Neutrophil (primary cell): ENCODE data around the gene VSIG10.
"Not testable (repeated sequence)": the region's sequence is repeated elsewhere in the genome, so short reads cannot be mapped to it uniquely, and the experiment has no call there.

Experiments used
- H3K27ac ChIP-seq: fragments of 200-600 bp; sonication (generic); 2 replicates; pipeline ENCODE4 v1.5.1; 2016; ENCODE audit warnings: mild to moderate bottlenecking, moderate library complexity
- H3K27me3 ChIP-seq: fragments of 200-600 bp; sonication (generic); 2 replicates; pipeline ENCODE4 v1.6.0; 2016; ENCODE audit warnings: mild to moderate bottlenecking
- H3K36me3 ChIP-seq: fragments of 200-600 bp; sonication (generic); 2 replicates; pipeline ENCODE4 v1.5.1; 2017
- H3K4me1 ChIP-seq, 2 experiments: fragments of 200-600 bp in 1 of 2; sonication (generic) in 1 of 2; 1 replicate in 1 of 2; 2 replicates in 1 of 2; pipeline versions ENCODE4 v1.5.1 to v1.6.1; 2013 to 2016; ENCODE audit warnings: low read depth in 1 of 2, low read length in 1 of 2, mild to moderate bottlenecking in 1 of 2, moderate library complexity in 1 of 2; ENCODE audit not compliant: control insufficient read depth in 1 of 2, insufficient read depth in 1 of 2
- H3K4me3 ChIP-seq, 2 experiments: fragments of 200-600 bp in 1 of 2; sonication (generic) in 1 of 2; 1 replicate in 1 of 2; 2 replicates in 1 of 2; pipeline ENCODE4 v1.5.1; 2013 to 2016; ENCODE audit warnings: low read depth in 1 of 2, low read length in 1 of 2, mild to moderate bottlenecking in 1 of 2, moderate library complexity in 1 of 2
- H3K9me3 ChIP-seq: fragments of 200-600 bp; sonication (generic); 2 replicates; pipeline ENCODE4 v1.5.1; 2016
- CTCF ChIP-seq: fragments of 200-600 bp; sonication (generic); IDR thresholded peaks from 2 replicates; pipeline ENCODE4 v1.5.1; 2016; ENCODE audit warnings: antibody characterized with exemption

The VSIG10 gene

DNA sequence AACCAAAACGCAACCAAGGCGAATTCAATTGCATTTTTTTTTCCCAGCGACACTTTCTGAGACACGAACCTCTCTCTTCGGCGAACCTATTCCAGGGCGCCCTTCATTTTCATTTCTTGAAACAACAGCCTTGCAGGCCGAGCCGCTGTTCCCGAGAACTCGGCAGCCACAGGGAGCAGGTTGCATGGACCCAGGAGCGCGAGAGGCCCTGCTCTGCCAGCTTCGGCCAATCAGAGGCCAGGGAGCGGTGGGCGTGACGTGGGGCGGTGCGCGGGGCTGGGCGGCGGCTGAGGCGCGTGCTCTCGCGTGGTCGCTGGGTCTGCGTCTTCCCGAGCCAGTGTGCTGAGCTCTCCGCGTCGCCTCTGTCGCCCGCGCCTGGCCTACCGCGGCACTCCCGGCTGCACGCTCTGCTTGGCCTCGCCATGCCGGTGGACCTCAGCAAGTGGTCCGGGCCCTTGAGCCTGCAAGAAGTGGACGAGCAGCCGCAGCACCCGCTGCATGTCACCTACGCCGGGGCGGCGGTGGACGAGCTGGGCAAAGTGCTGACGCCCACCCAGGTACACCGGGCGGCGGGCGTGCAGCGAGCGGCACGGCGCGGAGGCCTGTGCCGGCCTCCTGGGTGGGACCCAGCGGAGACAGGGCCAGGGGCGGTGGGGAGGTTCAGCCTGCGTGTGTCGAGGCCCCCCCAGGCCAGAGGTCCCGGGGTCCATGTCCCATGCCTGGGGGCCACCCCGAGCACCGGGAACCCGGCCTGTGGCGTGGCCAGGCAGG lies 32.2 kb upstream of the VSIG10 start, which contains the start of gene PEBP1:
Gene PEBP1, plus strand, starts transcription at position 337 of the 771 bp plus-strand sequence. Its CDS starts 86 bp downstream, at position 423.
- H3K4me3 ChIP-seq, result peak within 1 kb of the TSS; percentile 61 to 71
- peak; percentile 18 for TF ChIP-seq CTCF
- H3K9me3 ChIP-seq, result no peaks in the 10 kb centered on the region
- no peak within 1 kb of the TSS for H3K27ac ChIP-seq
- H3K27me3 ChIP-seq, result peaks cover 16% of the 10 kb centered on the region
- H3K36me3 ChIP-seq, result no peaks in the 10 kb centered on the region
- H3K4me1 ChIP-seq, result peaks cover 21 to 26% of the 10 kb centered on the region in 2 experiments

- H3K9me3 ChIP-seq, H3K4me1 ChIP-seq, H3K4me3 ChIP-seq, H3K27me3 ChIP-seq, H3K27ac ChIP-seq, H3K36me3 ChIP-seq: not testable (repeated sequence)
Measured at GRCh38 chr12:118129436-118129835, 25.6 kb upstream of the VSIG10 start.

- Histone ChIP-seq H3K9me3 (no peaks in the 10 kb centered on the region), H3K36me3 (no peaks in the 10 kb centered on the region), H3K4me1 (no peaks in the 10 kb centered on the region), H3K27ac (no peak overlapping the region), H3K4me3 (no peak overlapping the region), H3K27me3 (no peaks in the 10 kb centered on the region)
- TF ChIP-seq CTCF, result no peak
Measured at GRCh38 chr12:118127867-118128266, 24.1 kb upstream of the VSIG10 start.

DNA sequence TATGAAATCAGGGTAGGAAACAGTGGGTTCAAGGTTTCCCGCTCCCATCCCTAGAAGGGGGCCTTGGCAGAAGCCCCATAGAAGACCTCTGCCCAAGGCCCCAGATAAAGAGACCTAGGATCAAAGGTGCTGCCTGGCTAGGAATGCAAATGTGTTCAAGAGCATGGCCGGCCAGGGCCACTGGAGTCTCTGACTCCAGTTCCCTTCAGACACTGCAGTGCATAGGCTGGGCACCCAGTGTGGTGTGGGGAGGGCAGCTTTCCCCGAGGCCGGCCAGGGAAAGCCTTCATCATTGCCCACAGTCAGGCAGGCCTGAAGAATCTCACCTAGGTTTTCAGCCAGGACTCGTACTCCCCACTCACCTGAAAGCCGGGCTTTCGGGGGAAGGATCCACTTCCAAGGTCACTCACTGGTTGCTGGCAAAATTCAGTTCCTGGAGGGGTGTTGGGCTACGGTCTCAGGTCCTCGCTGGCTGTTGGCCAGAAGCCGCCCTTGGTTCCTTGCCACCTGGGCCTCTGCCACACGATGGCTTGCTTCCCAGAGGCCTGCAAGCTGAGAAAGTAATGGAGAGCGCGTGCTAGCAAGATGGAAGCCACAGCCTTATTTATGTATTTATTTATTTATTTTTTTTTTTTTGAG lies 22.4 kb upstream of the VSIG10 start:
- Histone ChIP-seq H3K4me1 (no peaks in the 10 kb centered on the region), H3K4me3 (no peak overlapping the region), H3K27me3 (no peaks in the 10 kb centered on the region), H3K9me3 (no peaks in the 10 kb centered on the region), H3K36me3 (no peaks in the 10 kb centered on the region), H3K27ac (no peak overlapping the region)
- no peak for TF ChIP-seq CTCF

DNA sequence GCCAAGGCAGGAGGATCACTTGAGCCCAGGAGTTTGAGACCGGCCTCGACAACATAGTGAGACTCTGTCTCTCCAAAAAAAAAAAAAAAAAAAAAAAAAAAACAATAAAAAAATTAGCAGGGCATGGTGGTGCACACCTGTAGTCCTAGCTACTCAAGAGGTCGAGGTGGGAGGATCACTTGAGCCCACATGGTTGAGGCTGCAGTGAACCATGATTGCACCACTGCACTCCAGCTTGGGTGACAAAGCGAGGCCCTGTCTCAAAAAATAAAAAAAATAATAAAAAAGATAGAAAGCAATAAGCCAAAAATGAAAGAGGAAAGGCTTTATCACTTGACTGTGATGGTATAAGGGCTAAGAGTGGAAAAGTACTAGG lies 21.9 kb upstream of the VSIG10 start:
- H3K27me3 ChIP-seq, result no peaks in the 10 kb centered on the region
- H3K36me3 ChIP-seq, result no peaks in the 10 kb centered on the region
- H3K4me3 ChIP-seq, result no peak overlapping the region
- no peak overlapping the region for H3K27ac ChIP-seq
- TF ChIP-seq CTCF, result no peak
- H3K9me3 ChIP-seq, result no peaks in the 10 kb centered on the region
- H3K4me1 ChIP-seq, result no peaks in the 10 kb centered on the region

- Histone ChIP-seq H3K4me1 (no peaks in the 10 kb centered on the region), H3K9me3 (no peaks in the 10 kb centered on the region), H3K27me3 (no peaks in the 10 kb centered on the region), H3K27ac (no peak overlapping the region), H3K4me3 (no peak overlapping the region), H3K36me3 (no peaks in the 10 kb centered on the region)
- TF ChIP-seq CTCF, result no peak
Measured at GRCh38 chr12:118124333-118124874, 20.6 kb upstream of the VSIG10 start.
